Measurements from ENCODE around the gene RBM20. TPM values are rescaled to one million over a fixed set of nuclear protein-coding genes. Genes with fewer than 3 reads are reported as not detected.

The RBM20 gene
- polyA plus RNA-seq, 3 donors = 4.9 to 7.9 (median 6.1) TPM

GRCh38 chr10:110833234-110833940, 189.3 kb downstream of the RBM20 start:
- peak in 1 of 11 donors; percentile 41 for DNase-seq (ENCODE audit: extremely low read depth in 1 of 11, low read depth in 9 of 11, low spot score in 4 of 11)

- DNase-seq (ENCODE audit: extremely low read depth in 1 of 11, low read depth in 9 of 11, low spot score in 4 of 11) = no peak
These were observed 189.9 kb downstream of the RBM20 start for GRCh38 chr10:110833941-110834628.

- peak in 9 of 11 donors; percentile 56 to 92 (median 78) for DNase-seq (ENCODE audit: extremely low read depth in 1 of 11, low read depth in 9 of 11, low spot score in 4 of 11)
These were observed 190.6 kb downstream of the RBM20 start for GRCh38 chr10:110834629-110835301.

GRCh38 chr10:110835841-110836240, 191.7 kb downstream of the RBM20 start:
- no peak for DNase-seq (ENCODE audit: extremely low read depth in 1 of 11, low read depth in 9 of 11, low spot score in 4 of 11)

- no peak for DNase-seq (ENCODE audit: extremely low read depth in 1 of 11, low read depth in 9 of 11, low spot score in 4 of 11)
These were observed 192.6 kb downstream of the RBM20 start for GRCh38 chr10:110836706-110837105.

GRCh38 chr10:110837418-110838171, 193.5 kb downstream of the RBM20 start:
- DNase-seq (ENCODE audit: extremely low read depth in 1 of 11, low read depth in 9 of 11, low spot score in 4 of 11) = peak in 2 of 11 donors; percentile 35 to 48

- no peak for DNase-seq (ENCODE audit: extremely low read depth in 1 of 11, low read depth in 9 of 11, low spot score in 4 of 11)
These were observed 196.2 kb downstream of the RBM20 start for GRCh38 chr10:110840225-110840922.

- DNase-seq (ENCODE audit: extremely low read depth in 1 of 11, low read depth in 9 of 11, low spot score in 4 of 11) = no peak
These were observed 196.8 kb downstream of the RBM20 start for GRCh38 chr10:110840923-110841428.

- DNase-seq (ENCODE audit: extremely low read depth in 1 of 11, low read depth in 9 of 11, low spot score in 4 of 11) = no peak
These were observed 197.7 kb downstream of the RBM20 start for GRCh38 chr10:110841767-110842267.

- DNase-seq (ENCODE audit: extremely low read depth in 1 of 11, low read depth in 9 of 11, low spot score in 4 of 11) = no peak
These were observed 198.3 kb downstream of the RBM20 start for GRCh38 chr10:110842326-110842904.

- no peak for DNase-seq (ENCODE audit: extremely low read depth in 1 of 11, low read depth in 9 of 11, low spot score in 4 of 11)
These were observed 198.9 kb downstream of the RBM20 start for GRCh38 chr10:110843031-110843430.

GRCh38 chr10:110843796-110844616, 199.9 kb downstream of the RBM20 start:
- no peak for DNase-seq (ENCODE audit: extremely low read depth in 1 of 11, low read depth in 9 of 11, low spot score in 4 of 11)

GRCh38 chr10:110844617-110844881, 200.4 kb downstream of the RBM20 start:
- no peak for DNase-seq (ENCODE audit: extremely low read depth in 1 of 11, low read depth in 9 of 11, low spot score in 4 of 11)

GRCh38 chr10:110845192-110845755, 201.1 kb downstream of the RBM20 start:
- DNase-seq (ENCODE audit: extremely low read depth in 1 of 11, low read depth in 9 of 11, low spot score in 4 of 11) = no peak

GRCh38 chr10:110845756-110846620, 201.9 kb downstream of the RBM20 start:
- no peak for DNase-seq (ENCODE audit: extremely low read depth in 1 of 11, low read depth in 9 of 11, low spot score in 4 of 11)

GRCh38 chr10:110847374-110847773, 203.2 kb downstream of the RBM20 start:
- no peak for DNase-seq (ENCODE audit: extremely low read depth in 1 of 11, low read depth in 9 of 11, low spot score in 4 of 11)

Data from renal cortex interstitium (tissue), 11 donors.